Stimulated activated CD4-positive, alpha-beta T cell treated with anti-CD3 and anti-CD28 coated beads, Interleukin-4, amount 100 ng/mL, for 48 hours (primary cell): ENCODE data around the gene PSEN1.
"Not testable (repeated sequence)": the region's sequence is repeated elsewhere in the genome, so short reads cannot be mapped to it uniquely, and the experiment has no call there.

Experiments
- DNase-seq, 2 donors: peaks; one replicate each; pipeline ENCODE4 v3.0.0-alpha.2; 2020; ENCODE audit warnings: low read depth in 2 of 2

The PSEN1 gene

GRCh38 chr14:73166399-73166798, 30.1 kb downstream of the PSEN1 start:
- no peak for DNase-seq

- no peak for DNase-seq
These were observed 31.4 kb downstream of the PSEN1 start for GRCh38 chr14:73167727-73168126.

- DNase-seq: no peak
These were observed 32.0 kb downstream of the PSEN1 start for GRCh38 chr14:73168274-73168673.

- no peak for DNase-seq
These were observed 32.4 kb downstream of the PSEN1 start for GRCh38 chr14:73168691-73169090.

GRCh38 chr14:73169855-73170254, 33.5 kb downstream of the PSEN1 start:
- not testable (repeated sequence) for DNase-seq

- no peak for DNase-seq
These were observed 34.4 kb downstream of the PSEN1 start for GRCh38 chr14:73170686-73171085.

GRCh38 chr14:73172500-73172899, 36.2 kb downstream of the PSEN1 start:
- no peak for DNase-seq

- no peak for DNase-seq
These were observed 36.9 kb downstream of the PSEN1 start for GRCh38 chr14:73173092-73173735.

- DNase-seq: no peak
These were observed 40.4 kb downstream of the PSEN1 start for GRCh38 chr14:73176685-73177084.

- DNase-seq: no peak
These were observed 44.1 kb downstream of the PSEN1 start for GRCh38 chr14:73180385-73180805.

- not testable (repeated sequence) for DNase-seq
These were observed 44.7 kb downstream of the PSEN1 start for GRCh38 chr14:73180969-73181368.

GRCh38 chr14:73188501-73188911, 52.2 kb downstream of the PSEN1 start:
- DNase-seq: no peak

- DNase-seq: no peak
These were observed 53.3 kb downstream of the PSEN1 start for GRCh38 chr14:73189651-73190050.

- no peak for DNase-seq
These were observed 55.1 kb downstream of the PSEN1 start for GRCh38 chr14:73191441-73191840.

GRCh38 chr14:73194306-73194705, 58.0 kb downstream of the PSEN1 start:
- DNase-seq: not testable (repeated sequence)

GRCh38 chr14:73198253-73198652, 61.9 kb downstream of the PSEN1 start:
- DNase-seq: no peak

- no peak for DNase-seq
These were observed 67.2 kb downstream of the PSEN1 start for GRCh38 chr14:73203527-73203926.

- DNase-seq: no peak
These were observed 71.3 kb downstream of the PSEN1 start for GRCh38 chr14:73207615-73208014.

- DNase-seq: no peak
These were observed 72.1 kb downstream of the PSEN1 start for GRCh38 chr14:73208390-73208789.

- no peak for DNase-seq
These were observed 72.5 kb downstream of the PSEN1 start for GRCh38 chr14:73208846-73209245.

GRCh38 chr14:73209953-73210352, 73.6 kb downstream of the PSEN1 start:
- DNase-seq: no peak

- no peak for DNase-seq
These were observed 75.1 kb downstream of the PSEN1 start for GRCh38 chr14:73211251-73212040.

GRCh38 chr14:73216030-73216429, 79.7 kb downstream of the PSEN1 start:
- DNase-seq: no peak
